Neural cell (in vitro differentiated cells): ENCODE data around the gene PLD5.

Experiments
- CTCF ChIP-seq: fragments of 450-650 bp; IDR thresholded peaks from 2 replicates; pipeline ENCODE4 v1.5.1; 2014; ENCODE audit warnings: antibody characterized with exemption, mild to moderate bottlenecking, moderate library complexity; ENCODE audit not compliant: poor library complexity, severe bottlenecking
- EZH2 ChIP-seq: fragments of 200-600, 300-800 bp; shearing (Covaris generic), sonication (generic); IDR thresholded peaks from 2 replicates; pipeline ENCODE4 v1.6.1; 2014; ENCODE audit warnings: antibody characterized with exemption, low read length, borderline replicate concordance, mild to moderate bottlenecking; ENCODE audit not compliant: insufficient read depth, poor library complexity, severe bottlenecking
- POLR2AphosphoS5 ChIP-seq: IDR thresholded peaks from 2 replicates; pipeline ENCODE4 v1.6.1; 2012
- SMC3 ChIP-seq: fragments of 450-650 bp; conservative IDR thresholded peaks from 2 replicates; pipeline ENCODE4 v1.6.1; 2014; ENCODE audit warnings: antibody characterized with exemption, mild to moderate bottlenecking, moderate library complexity; ENCODE audit not compliant: poor library complexity
- TAF1 ChIP-seq: IDR thresholded peaks from 2 replicates; pipeline ENCODE4 v1.6.1; 2012; ENCODE audit warnings: low read depth

DNA sequence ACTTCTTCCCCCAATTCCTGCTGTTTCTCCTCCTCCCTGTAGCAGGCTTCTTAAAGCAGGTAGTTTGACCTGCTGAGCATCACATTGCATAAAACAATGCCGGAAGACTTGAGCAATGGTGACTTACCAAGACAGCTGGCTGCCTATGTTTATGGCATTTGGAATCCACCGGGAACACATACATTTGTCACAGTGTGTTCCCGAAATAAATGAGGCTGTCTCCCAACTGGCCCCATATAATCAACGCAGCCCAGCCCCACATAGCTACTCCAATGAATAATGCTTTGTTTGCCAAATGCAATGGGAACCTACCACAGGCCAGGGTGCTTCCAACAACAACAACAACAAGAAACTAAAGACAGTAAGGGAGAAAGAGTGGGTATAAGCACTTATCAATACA lies 339.5 kb downstream of the PLD5 start:
- TF ChIP-seq CTCF: no peak
- TF ChIP-seq TAF1: no peak
- no peak for TF ChIP-seq POLR2AphosphoS5
- TF ChIP-seq EZH2: no peak
- no peak for TF ChIP-seq SMC3
